ENCODE measurements around the gene DHRS9. TPM values are rescaled to one million over a fixed set of nuclear protein-coding genes. Genes with fewer than 3 reads are reported as not detected.

The DHRS9 gene
- total and polyA plus RNA-seq, 4 donors, result 1.5 to 17.2 (median 4.0) TPM

DNA sequence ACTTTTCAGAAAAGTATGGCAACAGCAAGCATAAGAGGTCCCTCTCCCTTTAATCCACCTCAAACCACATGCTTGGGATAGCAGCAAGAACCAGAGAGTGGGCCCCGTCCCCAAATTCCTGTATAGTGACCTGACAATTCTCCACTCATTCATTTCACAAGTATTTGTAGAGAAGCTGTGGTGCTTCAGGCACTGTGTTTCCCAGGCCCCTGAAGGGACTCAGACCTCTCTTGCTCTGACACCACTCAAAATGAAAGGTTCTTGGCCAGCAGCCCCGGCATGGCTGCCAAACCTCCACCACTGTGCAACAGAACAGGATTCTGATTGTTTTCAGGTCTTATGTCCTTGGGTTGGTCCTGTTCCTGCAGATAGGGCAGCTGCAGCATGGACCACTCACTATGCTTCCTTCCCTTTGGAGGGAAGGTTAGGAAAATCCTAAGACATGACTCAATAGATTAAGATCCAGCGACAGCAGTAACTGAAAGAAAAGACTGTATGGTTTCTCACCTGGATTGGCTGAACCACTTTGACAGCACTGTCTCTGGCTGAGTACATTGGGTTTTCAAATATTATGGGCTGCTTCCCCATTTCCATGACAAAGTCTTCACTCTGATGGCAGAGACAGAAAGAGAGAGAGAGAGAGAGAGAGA is 67.6 kb downstream of the DHRS9 start:
- WGBS, 2 donors, result 76 to 83% methylated on average over 3 of the region's 3 CpGs
- Histone ChIP-seq H3K9ac (ENCODE audit: insufficient read depth in 1 of 2, low read length in 2 of 2) (no peak overlapping the region), H3K4me3 (no peak overlapping the region), H3K27me3 (ENCODE audit: control insufficient read depth in 3 of 3, insufficient read depth in 3 of 3, low read length in 2 of 3) (no peaks in the 10 kb centered on the region), H3K27ac (ENCODE audit: low read depth in 1 of 2, low read length in 1 of 2) (no peak overlapping the region), H3K9me3 (ENCODE audit: control insufficient read depth in 4 of 4, insufficient read depth in 3 of 4, low read length in 3 of 4) (no peaks in the 10 kb centered on the region), H3K36me3 (ENCODE audit: control insufficient read depth in 4 of 4, insufficient read depth in 4 of 4, low read length in 4 of 4) (peaks cover 0 to 2% (median 0%) of the 10 kb centered on the region in 4 donors), H3K4me1 (ENCODE audit: control insufficient read depth in 5 of 5, insufficient read depth in 5 of 5, low read length in 5 of 5) (peaks cover 0 to 5% (median 0%) of the 10 kb centered on the region in 5 donors)
- DNase-seq (peak in 1 of 3 donors; percentile 20), ATAC-seq (ENCODE audit: insufficient read depth, low FRiP score) (no peak)
- TF ChIP-seq, protein P1, sequence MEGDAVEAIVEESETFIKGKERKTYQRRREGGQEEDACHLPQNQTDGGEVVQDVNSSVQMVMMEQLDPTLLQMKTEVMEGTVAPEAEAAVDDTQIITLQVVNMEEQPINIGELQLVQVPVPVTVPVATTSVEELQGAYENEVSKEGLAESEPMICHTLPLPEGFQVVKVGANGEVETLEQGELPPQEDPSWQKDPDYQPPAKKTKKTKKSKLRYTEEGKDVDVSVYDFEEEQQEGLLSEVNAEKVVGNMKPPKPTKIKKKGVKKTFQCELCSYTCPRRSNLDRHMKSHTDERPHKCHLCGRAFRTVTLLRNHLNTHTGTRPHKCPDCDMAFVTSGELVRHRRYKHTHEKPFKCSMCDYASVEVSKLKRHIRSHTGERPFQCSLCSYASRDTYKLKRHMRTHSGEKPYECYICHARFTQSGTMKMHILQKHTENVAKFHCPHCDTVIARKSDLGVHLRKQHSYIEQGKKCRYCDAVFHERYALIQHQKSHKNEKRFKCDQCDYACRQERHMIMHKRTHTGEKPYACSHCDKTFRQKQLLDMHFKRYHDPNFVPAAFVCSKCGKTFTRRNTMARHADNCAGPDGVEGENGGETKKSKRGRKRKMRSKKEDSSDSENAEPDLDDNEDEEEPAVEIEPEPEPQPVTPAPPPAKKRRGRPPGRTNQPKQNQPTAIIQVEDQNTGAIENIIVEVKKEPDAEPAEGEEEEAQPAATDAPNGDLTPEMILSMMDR (IDR thresholded peaks at IDR 0.05; ENCODE audit: control extremely low read depth, extremely low read depth), result no peak

DNA sequence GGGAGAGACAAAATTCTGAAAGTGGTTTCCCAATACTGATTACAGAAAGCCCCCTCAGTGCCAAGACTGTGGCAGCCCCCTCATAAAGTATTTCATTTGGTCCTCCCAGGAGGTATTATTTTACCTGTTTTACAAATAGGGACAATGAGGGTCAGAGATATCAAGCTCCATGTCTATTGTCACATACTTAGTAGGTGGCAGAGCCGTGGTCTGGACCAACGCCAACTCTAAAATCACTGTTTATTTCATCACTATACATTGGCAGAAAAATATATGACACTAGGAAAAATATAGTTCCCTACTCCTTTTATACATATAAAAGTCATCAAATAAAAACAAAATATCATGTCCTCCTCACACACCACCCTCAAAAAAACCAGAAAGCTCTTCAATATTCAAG is 68.6 kb downstream of the DHRS9 start:
- no peak overlapping the region for H3K9ac ChIP-seq (ENCODE audit: insufficient read depth in 1 of 2, low read length in 2 of 2)
- no peaks in the 10 kb centered on the region for H3K27me3 ChIP-seq (ENCODE audit: control insufficient read depth in 3 of 3, insufficient read depth in 3 of 3, low read length in 2 of 3)
- no peak overlapping the region for H3K4me3 ChIP-seq
- H3K9me3 ChIP-seq (ENCODE audit: control insufficient read depth in 4 of 4, insufficient read depth in 3 of 4, low read length in 3 of 4), result no peaks in the 10 kb centered on the region
- H3K4me1 ChIP-seq (ENCODE audit: control insufficient read depth in 5 of 5, insufficient read depth in 5 of 5, low read length in 5 of 5), result peaks cover 0 to 5% (median 0%) of the 10 kb centered on the region in 5 donors
- TF ChIP-seq, protein P1 (IDR thresholded peaks at IDR 0.05; ENCODE audit: control extremely low read depth, extremely low read depth), result no peak
- H3K27ac ChIP-seq (ENCODE audit: low read depth in 1 of 2, low read length in 1 of 2), result no peak overlapping the region
- ATAC-seq (ENCODE audit: insufficient read depth, low FRiP score), result no peak
- H3K36me3 ChIP-seq (ENCODE audit: control insufficient read depth in 4 of 4, insufficient read depth in 4 of 4, low read length in 4 of 4), result peaks cover 0 to 2% (median 0%) of the 10 kb centered on the region in 4 donors
- peak in 2 of 3 donors; percentile 2 to 20 for DNase-seq
- WGBS, 2 donors, result 45 to 53% methylated on average over 2 of the region's 2 CpGs

DNA sequence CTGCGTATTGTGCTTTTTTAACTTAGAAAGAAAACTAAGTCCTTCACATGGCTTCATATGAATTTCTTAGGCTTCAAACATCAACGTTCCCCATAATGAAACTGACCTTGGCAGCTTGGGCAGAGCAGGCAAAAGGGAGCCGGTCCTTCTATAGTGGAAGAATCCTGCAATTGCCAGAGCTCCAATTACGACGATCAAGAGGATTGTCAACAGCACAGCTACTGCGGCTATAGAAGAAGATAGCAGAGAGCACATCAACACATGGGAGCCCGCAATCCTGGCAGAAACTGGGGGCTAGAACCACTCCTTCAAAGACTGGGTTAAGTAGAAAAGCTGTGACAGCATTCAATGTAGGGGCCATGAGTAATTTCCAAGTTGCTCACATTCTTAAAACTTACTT is 69.8 kb downstream of the DHRS9 start:
- H3K4me3 ChIP-seq, result no peak overlapping the region
- H3K27ac ChIP-seq (ENCODE audit: low read depth in 1 of 2, low read length in 1 of 2), result no peak overlapping the region
- peaks cover 0 to 2% (median 0%) of the 10 kb centered on the region in 4 donors for H3K36me3 ChIP-seq (ENCODE audit: control insufficient read depth in 4 of 4, insufficient read depth in 4 of 4, low read length in 4 of 4)
- H3K9me3 ChIP-seq (ENCODE audit: control insufficient read depth in 4 of 4, insufficient read depth in 3 of 4, low read length in 3 of 4), result no peaks in the 10 kb centered on the region
- DNase-seq, result peak in 1 of 3 donors; percentile 2
- 80 to 89% methylated on average over 7 of the region's 7 CpGs for WGBS, 2 donors
- peaks cover 0 to 5% (median 0%) of the 10 kb centered on the region in 5 donors for H3K4me1 ChIP-seq (ENCODE audit: control insufficient read depth in 5 of 5, insufficient read depth in 5 of 5, low read length in 5 of 5)
- no peaks in the 10 kb centered on the region for H3K27me3 ChIP-seq (ENCODE audit: control insufficient read depth in 3 of 3, insufficient read depth in 3 of 3, low read length in 2 of 3)
- TF ChIP-seq, protein P1 (IDR thresholded peaks at IDR 0.05; ENCODE audit: control extremely low read depth, extremely low read depth), result no peak
- ATAC-seq (ENCODE audit: insufficient read depth, low FRiP score), result no peak
- H3K9ac ChIP-seq (ENCODE audit: insufficient read depth in 1 of 2, low read length in 2 of 2), result no peak overlapping the region
